ENCODE data around the gene MLLT6.

DNA sequence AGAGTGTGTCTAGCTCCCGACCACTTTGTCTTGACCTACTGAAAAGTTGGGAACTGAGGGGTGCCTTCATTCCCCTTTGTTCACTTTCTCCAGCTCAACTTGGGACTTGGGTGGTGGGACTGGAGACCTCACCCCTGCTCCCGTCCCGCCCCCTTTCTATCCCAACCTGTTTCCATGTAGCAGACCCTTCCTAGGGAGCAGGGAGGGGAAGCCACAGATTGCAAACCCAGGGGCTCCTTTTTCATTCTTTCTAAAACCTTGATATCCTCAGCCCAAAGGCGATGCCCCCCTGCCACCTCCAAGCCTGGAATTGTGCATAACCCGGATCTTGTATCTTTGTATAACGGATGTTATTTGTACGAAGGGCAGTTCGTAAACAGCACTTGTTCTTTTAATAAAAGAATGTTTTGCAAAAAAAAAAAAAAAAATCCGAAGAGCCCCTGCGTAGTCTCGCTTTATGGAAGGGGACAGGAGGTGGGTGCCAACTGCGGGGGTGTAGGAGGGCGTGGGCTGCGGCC, 24.4 kb downstream of the MLLT6 start:
- TF ChIP-seq REST (IDR thresholded peaks at IDR 0.05; ENCODE audit: insufficient read depth in 1 of 2, low read depth in 2 of 2, low read length in 2 of 2) (no peak), POLR2AphosphoS5 (IDR thresholded peaks at IDR 0.05; ENCODE audit: low read depth, low read length) (no peak), TAF1 (IDR thresholded peaks at IDR 0.05; ENCODE audit: borderline replicate concordance, insufficient read depth, low read length) (no peak), SIN3A (IDR thresholded peaks at IDR 0.05; ENCODE audit: borderline replicate concordance, insufficient read depth, low read length) (no peak)
